ENCODE data around the gene TRAF3. TPM values are rescaled to one million over a fixed set of nuclear protein-coding genes. Genes with fewer than 3 reads are reported as not detected.

TRAF3 gene
- total RNA-seq, 1 donor from 2014 or later, result 25.8 TPM

- no peak for TF ChIP-seq CTCF (conservative IDR thresholded peaks at IDR 0.05)
- Mint-ChIP-seq H3K4me3 (no peak overlapping the region), H3K4me1 (no peaks in the 10 kb centered on the region), H3K36me3 (ENCODE audit: low read depth) (peaks cover 2% of the 10 kb centered on the region), H3K27me3 (ENCODE audit: low read depth) (no peaks in the 10 kb centered on the region), H3K9me3 (no peaks in the 10 kb centered on the region), H3K27ac (ENCODE audit: unreplicated experiment) (no peak overlapping the region)
- DNase-seq (ENCODE audit: low read depth, low spot score), result no peak
Observed at GRCh38 chr14:102898298-102898697, 121.0 kb downstream of the TRAF3 start.

- H3K9me3 Mint-ChIP-seq, result no peaks in the 10 kb centered on the region
- no peak for TF ChIP-seq CTCF (conservative IDR thresholded peaks at IDR 0.05)
- peaks cover 7% of the 10 kb centered on the region for H3K36me3 Mint-ChIP-seq (ENCODE audit: low read depth)
- DNase-seq (ENCODE audit: low read depth, low spot score), result no peak
- no peaks in the 10 kb centered on the region for H3K27me3 Mint-ChIP-seq (ENCODE audit: low read depth)
- H3K27ac Mint-ChIP-seq (ENCODE audit: unreplicated experiment), result no peak overlapping the region
- no peaks in the 10 kb centered on the region for H3K4me1 Mint-ChIP-seq
- no peak overlapping the region for H3K4me3 Mint-ChIP-seq
Observed at GRCh38 chr14:102898776-102899515, 121.7 kb downstream of the TRAF3 start.

GRCh38 chr14:102899516-102899900 lies 122.3 kb downstream of the TRAF3 start:
- peaks cover 7% of the 10 kb centered on the region for H3K36me3 Mint-ChIP-seq (ENCODE audit: low read depth)
- DNase-seq (ENCODE audit: low read depth, low spot score), result no peak
- H3K27ac Mint-ChIP-seq (ENCODE audit: unreplicated experiment), result no peak overlapping the region
- H3K4me1 Mint-ChIP-seq, result no peaks in the 10 kb centered on the region
- no peak overlapping the region for H3K4me3 Mint-ChIP-seq
- no peaks in the 10 kb centered on the region for H3K9me3 Mint-ChIP-seq
- H3K27me3 Mint-ChIP-seq (ENCODE audit: low read depth), result no peaks in the 10 kb centered on the region
- no peak for TF ChIP-seq CTCF (conservative IDR thresholded peaks at IDR 0.05)

- Mint-ChIP-seq H3K9me3 (no peaks in the 10 kb centered on the region), H3K27ac (ENCODE audit: unreplicated experiment) (peak overlapping the region; percentile 69), H3K4me1 (no peaks in the 10 kb centered on the region), H3K36me3 (ENCODE audit: low read depth) (peaks cover 16% of the 10 kb centered on the region), H3K4me3 (no peak overlapping the region), H3K27me3 (ENCODE audit: low read depth) (no peaks in the 10 kb centered on the region)
- no peak for DNase-seq (ENCODE audit: low read depth, low spot score)
- TF ChIP-seq CTCF (conservative IDR thresholded peaks at IDR 0.05), result no peak
Observed at GRCh38 chr14:102900631-102901571, 123.7 kb downstream of the TRAF3 start.

GRCh38 chr14:102901633-102902032 lies 124.4 kb downstream of the TRAF3 start:
- Mint-ChIP-seq H3K4me1 (no peaks in the 10 kb centered on the region), H3K4me3 (no peak overlapping the region), H3K9me3 (no peaks in the 10 kb centered on the region), H3K36me3 (ENCODE audit: low read depth) (peaks cover 20% of the 10 kb centered on the region), H3K27ac (ENCODE audit: unreplicated experiment) (no peak overlapping the region), H3K27me3 (ENCODE audit: low read depth) (no peaks in the 10 kb centered on the region)
- DNase-seq (ENCODE audit: low read depth, low spot score), result no peak
- TF ChIP-seq CTCF (conservative IDR thresholded peaks at IDR 0.05), result no peak
